DOHH2 (cell line): ENCODE results near the gene COL8A2.

Source experiments
- H3F3A ChIP-seq: fragments of 200-600 bp; sonication (generic), shearing (Covaris generic); 2 replicates; pipeline ENCODE4 v1.6.0; 2016; ENCODE audit warnings: antibody characterized with exemption, mild to moderate bottlenecking; ENCODE audit not compliant: control insufficient read depth, insufficient read depth
- H3K27ac ChIP-seq: fragments of 200-600 bp; sonication (generic); 2 replicates; pipeline ENCODE4 v1.5.1; 2014; ENCODE audit warnings: low read depth, mild to moderate bottlenecking, low read length, moderate library complexity
- H3K27me3 ChIP-seq: fragments of 200-600 bp; sonication (generic); 2 replicates; pipeline ENCODE4 v1.6.1; 2014; ENCODE audit warnings: mild to moderate bottlenecking, low read length, mixed read lengths; ENCODE audit not compliant: control insufficient read depth
- H3K36me3 ChIP-seq: fragments of 200-600 bp; sonication (generic); 2 replicates; pipeline ENCODE4 v1.6.1; 2014; ENCODE audit warnings: mild to moderate bottlenecking, low read length, moderate library complexity, mixed read lengths; ENCODE audit not compliant: control insufficient read depth
- H3K4me1 ChIP-seq: fragments of 200-600 bp; sonication (generic); 2 replicates; pipeline ENCODE4 v1.6.1; 2014; ENCODE audit warnings: mild to moderate bottlenecking, low read length, mixed read lengths; ENCODE audit not compliant: control insufficient read depth
- H3K4me2 ChIP-seq: fragments of 200-600 bp; sonication (generic); 2 replicates; pipeline ENCODE4 v1.6.0; 2014; ENCODE audit warnings: mild to moderate bottlenecking, low read length, moderate library complexity
- H3K4me3 ChIP-seq: fragments of 200-600 bp; sonication (generic); 2 replicates; pipeline ENCODE4 v1.5.1; 2014; ENCODE audit warnings: mild to moderate bottlenecking, low read length, mixed read lengths
- H3K79me2 ChIP-seq: fragments of 200-600 bp; sonication (generic); 2 replicates; pipeline ENCODE4 v1.6.1; 2014; ENCODE audit warnings: mild to moderate bottlenecking, low read length, mixed read lengths; ENCODE audit not compliant: control insufficient read depth
- H3K9me2 ChIP-seq: fragments of 200-600 bp; sonication (generic); replicated peaks from 2 replicates; pipeline ENCODE4 v1.6.1; 2014; ENCODE audit warnings: mild to moderate bottlenecking, low read length, mixed read lengths; ENCODE audit not compliant: control insufficient read depth
- H3K9me3 ChIP-seq: fragments of 200-600 bp; sonication (generic); 2 replicates; pipeline ENCODE4 v1.6.1; 2014; ENCODE audit warnings: antibody characterized with exemption, low read length, mixed read lengths; ENCODE audit not compliant: control insufficient read depth, insufficient read depth
- H4K20me1 ChIP-seq: fragments of 200-600 bp; sonication (generic); 2 replicates; pipeline ENCODE4 v1.6.0; 2014; ENCODE audit warnings: low read depth, mild to moderate bottlenecking, antibody characterized with exemption, low read length, moderate library complexity; ENCODE audit not compliant: control insufficient read depth, insufficient read depth
- EZH2phosphoT487 ChIP-seq: fragments of 200-600 bp; sonication (generic); IDR thresholded peaks from 2 replicates; pipeline ENCODE4 v1.6.1; 2017; ENCODE audit warnings: borderline replicate concordance, mild to moderate bottlenecking, antibody characterized with exemption, low read length, moderate library complexity, mixed read lengths
- TF ChIP-seq, protein P1 (sequence below): fragments of 200-600 bp; sonication (generic); IDR thresholded peaks from one replicate; pipeline ENCODE4 v1.5.1; 2014; ENCODE audit warnings: antibody characterized with exemption, mild to moderate bottlenecking, low read depth, low read length; ENCODE audit not compliant: poor library complexity, severe bottlenecking

Gene COL8A2

DNA sequence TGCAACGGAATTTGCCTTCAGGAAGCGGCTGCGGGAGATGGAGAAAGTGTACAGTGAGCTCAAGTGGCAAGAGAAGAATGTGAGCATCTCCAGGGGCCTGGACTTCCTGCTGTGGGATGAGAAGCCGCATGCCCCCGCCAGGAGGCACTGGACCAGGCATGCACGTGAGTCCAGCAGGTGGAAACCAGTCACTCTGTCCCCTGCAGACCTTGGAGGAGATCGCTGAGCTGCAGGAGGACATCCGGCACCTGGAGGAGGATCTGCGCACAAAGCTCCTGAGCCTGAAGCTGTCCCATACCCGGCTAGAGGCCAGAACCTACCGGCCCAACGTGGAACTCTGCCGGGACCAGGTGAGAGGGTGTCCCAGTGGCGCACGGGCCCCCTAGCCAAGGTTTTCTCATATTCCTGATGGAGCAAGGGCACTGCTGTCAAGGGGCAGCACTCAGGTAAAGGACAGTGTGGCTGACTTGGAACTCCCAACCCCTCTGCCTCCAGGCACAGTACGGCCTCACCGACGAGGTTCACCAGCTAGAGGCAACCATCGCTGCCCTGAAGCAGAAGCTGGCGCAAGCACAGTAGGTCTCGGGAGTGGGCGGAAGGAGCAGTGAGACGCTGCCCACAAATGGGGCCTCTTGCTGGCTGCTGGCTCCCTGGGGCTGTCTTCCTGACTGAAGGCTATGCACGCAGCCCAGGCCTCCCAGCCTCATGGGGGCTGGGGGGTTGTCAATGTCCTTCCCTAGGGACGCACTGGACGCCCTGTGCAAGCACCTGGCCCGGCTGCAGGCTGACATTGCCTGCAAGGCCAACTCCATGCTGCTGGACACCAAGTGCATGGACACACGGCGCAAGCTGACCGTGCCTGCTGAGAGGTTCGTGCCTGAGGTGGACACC is 37.5 kb downstream of the COL8A2 start:
- Histone ChIP-seq H3K4me2 (no peak overlapping the region), H3K4me3 (no peak overlapping the region), H3K4me1 (peaks cover 23% of the 10 kb centered on the region), H3K27ac (no peak overlapping the region), H3K79me2 (peaks cover 26% of the 10 kb centered on the region), H3K27me3 (peaks cover 17% of the 10 kb centered on the region), H3K9me3 (no peaks in the 10 kb centered on the region), H4K20me1 (no peaks in the 10 kb centered on the region), H3K9me2 (no peaks in the 10 kb centered on the region), H3K36me3 (peaks cover 23% of the 10 kb centered on the region), H3F3A (no peaks in the 10 kb centered on the region)
- TF ChIP-seq, protein P1, sequence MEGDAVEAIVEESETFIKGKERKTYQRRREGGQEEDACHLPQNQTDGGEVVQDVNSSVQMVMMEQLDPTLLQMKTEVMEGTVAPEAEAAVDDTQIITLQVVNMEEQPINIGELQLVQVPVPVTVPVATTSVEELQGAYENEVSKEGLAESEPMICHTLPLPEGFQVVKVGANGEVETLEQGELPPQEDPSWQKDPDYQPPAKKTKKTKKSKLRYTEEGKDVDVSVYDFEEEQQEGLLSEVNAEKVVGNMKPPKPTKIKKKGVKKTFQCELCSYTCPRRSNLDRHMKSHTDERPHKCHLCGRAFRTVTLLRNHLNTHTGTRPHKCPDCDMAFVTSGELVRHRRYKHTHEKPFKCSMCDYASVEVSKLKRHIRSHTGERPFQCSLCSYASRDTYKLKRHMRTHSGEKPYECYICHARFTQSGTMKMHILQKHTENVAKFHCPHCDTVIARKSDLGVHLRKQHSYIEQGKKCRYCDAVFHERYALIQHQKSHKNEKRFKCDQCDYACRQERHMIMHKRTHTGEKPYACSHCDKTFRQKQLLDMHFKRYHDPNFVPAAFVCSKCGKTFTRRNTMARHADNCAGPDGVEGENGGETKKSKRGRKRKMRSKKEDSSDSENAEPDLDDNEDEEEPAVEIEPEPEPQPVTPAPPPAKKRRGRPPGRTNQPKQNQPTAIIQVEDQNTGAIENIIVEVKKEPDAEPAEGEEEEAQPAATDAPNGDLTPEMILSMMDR, result no peak

DNA sequence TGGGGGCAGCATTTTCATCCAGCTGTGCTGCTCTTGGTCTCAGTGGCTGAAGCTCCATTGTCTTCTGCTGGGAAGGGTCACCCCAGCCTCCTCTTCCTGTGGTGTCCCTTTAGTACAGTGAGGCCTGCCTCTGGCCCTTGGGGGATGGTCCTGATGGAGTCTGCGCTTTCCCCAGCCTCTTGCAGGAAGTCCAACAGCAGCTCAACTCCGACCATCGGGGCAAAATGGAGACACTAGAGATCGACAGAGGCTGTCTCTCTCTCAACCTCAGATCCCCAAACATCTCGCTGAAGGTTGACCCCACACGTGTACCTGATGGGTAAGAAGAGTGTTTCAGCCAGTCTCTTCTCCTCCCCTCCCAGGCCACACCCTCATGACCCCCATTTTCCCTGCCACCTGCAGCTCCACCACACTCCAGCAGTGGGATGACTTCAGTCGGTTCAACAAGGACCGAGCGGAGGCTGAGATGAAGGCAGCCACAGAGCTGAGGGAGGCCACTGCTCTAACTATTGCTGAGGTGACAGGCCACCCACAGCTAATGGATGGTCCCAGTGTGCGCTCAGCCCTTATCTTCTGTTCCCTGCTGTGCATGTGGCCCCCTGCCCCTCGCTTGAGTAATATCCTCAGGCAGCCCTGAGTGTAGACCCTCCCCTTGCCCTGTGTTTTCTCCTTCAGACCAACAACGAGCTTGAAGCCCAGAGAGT is 38.3 kb downstream of the COL8A2 start:
- peaks cover 23% of the 10 kb centered on the region for H3K4me1 ChIP-seq
- H3K79me2 ChIP-seq, result peaks cover 26% of the 10 kb centered on the region
- no peak overlapping the region for H3K27ac ChIP-seq
- peaks cover 15% of the 10 kb centered on the region for H3K36me3 ChIP-seq
- no peaks in the 10 kb centered on the region for H3K9me3 ChIP-seq
- TF ChIP-seq, protein P1, result no peak
- no peak for TF ChIP-seq EZH2phosphoT487
- H3F3A ChIP-seq, result no peaks in the 10 kb centered on the region
- H3K9me2 ChIP-seq, result no peaks in the 10 kb centered on the region
- H4K20me1 ChIP-seq, result no peaks in the 10 kb centered on the region
- H3K27me3 ChIP-seq, result peaks cover 20% of the 10 kb centered on the region
- H3K4me2 ChIP-seq, result no peak overlapping the region
- H3K4me3 ChIP-seq, result no peak overlapping the region

DNA sequence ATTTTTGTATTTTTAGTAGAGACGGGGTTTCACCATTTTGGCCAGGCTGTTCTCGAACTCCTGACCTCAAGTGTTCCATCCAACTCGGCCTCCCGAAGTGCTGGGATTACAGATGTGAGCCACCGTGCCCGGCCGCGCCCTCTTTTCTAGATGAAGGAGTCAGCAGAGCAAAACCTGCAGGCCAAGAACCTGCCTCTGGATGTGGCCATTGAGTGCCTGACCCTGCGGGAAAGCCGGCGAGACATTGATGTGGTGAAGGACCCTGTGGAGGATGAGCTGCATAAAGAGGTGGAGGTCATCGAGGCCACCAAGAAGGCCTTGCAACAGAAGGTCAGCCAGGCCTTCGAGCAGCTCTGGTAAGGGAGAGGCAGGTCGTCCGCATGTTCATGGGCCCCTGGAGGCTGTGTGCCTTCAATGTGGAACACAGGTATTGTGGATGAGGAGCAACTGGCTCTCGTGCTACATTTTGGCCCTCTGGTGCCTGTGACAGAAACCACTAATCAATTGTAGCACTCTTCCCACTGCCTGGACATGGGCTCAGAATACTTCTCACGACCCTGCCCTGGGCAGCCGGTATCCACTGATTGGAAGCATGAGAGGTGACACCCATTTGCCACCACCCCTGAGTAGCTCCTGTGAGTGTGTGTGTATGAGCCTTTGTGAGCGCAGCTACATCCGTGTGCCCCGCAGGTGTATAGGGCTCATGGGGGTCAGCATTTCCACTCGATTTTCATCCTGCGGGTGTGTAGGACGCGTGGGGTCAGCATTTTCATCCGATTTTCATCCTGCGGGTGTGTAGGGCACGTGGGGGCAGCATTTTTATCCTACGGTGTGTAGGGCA is 39.1 kb downstream of the COL8A2 start:
- H3K4me3 ChIP-seq, result no peak overlapping the region
- H4K20me1 ChIP-seq, result no peaks in the 10 kb centered on the region
- H3K27me3 ChIP-seq, result peaks cover 20% of the 10 kb centered on the region
- no peak overlapping the region for H3K4me2 ChIP-seq
- H3K79me2 ChIP-seq, result peaks cover 19% of the 10 kb centered on the region
- H3K9me2 ChIP-seq, result no peaks in the 10 kb centered on the region
- peaks cover 8% of the 10 kb centered on the region for H3K36me3 ChIP-seq
- no peak for TF ChIP-seq EZH2phosphoT487
- TF ChIP-seq, protein P1, result no peak
- H3F3A ChIP-seq, result no peaks in the 10 kb centered on the region
- no peaks in the 10 kb centered on the region for H3K9me3 ChIP-seq
- H3K4me1 ChIP-seq, result peaks cover 23% of the 10 kb centered on the region
- H3K27ac ChIP-seq, result no peak overlapping the region
